CD4-positive, alpha-beta T cell treated with Interferon alpha-2 for 1 hour (primary cell): ENCODE results near the gene NKX2-8.

Source experiments
- DNase-seq, 2 donors: peaks; one replicate each; pipeline ENCODE4 v3.0.0-alpha.2; 2020 to 2022

NKX2-8 gene

GRCh38 chr14:36582011-36582873, at the start of gene NKX2-8:
Gene NKX2-8, minus strand, starts transcription at chr14:36582614. Its CDS starts 225 bp downstream, at chr14:36582389.
- no peak for DNase-seq

- no peak for DNase-seq
Observed at GRCh38 chr14:36627981-36628380, 45.6 kb upstream of the NKX2-8 start.

GRCh38 chr14:36626151-36626550, 43.7 kb upstream of the NKX2-8 start:
- DNase-seq: no peak

DNA sequence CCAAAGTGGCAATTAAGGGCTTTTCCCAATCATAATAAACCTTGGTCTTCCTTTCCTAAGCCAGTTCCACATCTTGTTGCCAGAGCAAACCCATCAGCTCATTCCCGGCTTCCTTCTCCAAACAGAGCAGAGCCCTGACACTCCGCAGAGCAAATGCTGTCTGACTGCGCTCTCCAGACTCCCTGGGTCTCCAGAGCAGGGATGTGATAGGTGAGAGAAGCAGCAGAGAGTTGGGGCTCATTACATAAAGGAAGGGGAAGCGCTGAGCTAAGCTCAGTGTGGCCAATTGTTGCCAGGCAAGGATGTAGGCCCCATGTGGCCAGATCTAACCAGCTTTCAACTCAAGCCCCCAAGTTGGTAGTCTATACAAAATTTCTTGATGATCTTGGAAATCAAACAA, 43.0 kb upstream of the NKX2-8 start:
- no peak for DNase-seq

DNA sequence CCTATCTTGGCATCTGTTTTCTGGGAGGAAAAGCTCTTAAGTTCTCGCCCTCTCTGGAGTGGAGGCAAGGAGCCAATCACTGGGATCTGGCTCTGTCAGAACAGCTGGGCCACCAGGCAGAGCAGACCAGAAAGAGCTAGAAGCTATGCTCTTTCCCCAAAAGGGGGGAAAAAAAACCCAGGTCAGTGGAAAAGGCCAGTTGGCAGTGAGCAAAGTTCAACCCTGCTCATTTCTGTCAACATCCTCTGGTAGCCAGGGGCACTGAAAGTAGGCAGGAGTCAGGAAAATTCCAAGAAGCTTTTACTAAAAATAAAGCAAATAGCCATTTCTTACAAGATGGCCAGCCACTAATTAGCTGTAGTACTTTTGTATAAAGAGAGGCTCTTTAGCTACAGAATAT, 42.6 kb upstream of the NKX2-8 start:
- DNase-seq: no peak

DNA sequence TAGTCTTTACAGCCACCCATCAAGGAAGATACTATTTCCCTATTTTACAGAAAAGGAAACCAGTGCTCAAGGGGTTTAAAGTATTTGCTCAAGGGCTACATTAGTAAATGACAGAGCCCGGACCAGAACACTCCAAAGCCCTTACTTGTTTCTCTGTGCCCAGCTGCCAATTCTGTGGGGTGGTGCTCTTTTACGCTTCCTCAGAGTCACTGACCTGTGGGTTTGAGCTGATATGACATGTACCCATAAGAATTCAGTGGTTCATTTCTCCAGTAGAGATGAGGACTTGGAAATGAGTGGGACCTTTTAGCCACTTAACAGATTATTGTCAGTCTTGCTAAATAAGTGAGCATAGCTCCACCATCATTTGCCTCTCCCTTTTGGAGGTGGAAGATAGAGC, 37.4 kb upstream of the NKX2-8 start:
- DNase-seq: no peak

DNA sequence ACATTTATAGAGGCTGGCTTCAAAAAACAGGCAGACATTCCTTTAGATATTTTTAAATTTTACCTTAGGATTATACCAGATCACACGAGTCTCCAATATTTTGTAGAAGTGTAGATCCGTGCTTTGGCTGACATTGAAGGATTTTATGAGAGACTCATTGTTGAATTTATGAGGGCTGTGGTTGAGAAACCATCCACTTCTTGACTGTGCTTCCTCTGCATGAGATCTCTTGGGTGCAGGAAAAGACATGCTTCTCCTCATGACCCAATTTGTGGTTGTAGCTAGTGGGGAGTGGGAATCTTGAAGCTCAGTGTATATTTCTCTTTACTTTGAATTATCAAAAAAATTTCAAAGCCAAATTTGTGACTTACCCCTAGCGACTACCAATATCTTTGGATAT, 36.7 kb upstream of the NKX2-8 start:
- DNase-seq: no peak

GRCh38 chr14:36618641-36619040, 36.2 kb upstream of the NKX2-8 start:
- DNase-seq: no peak

DNA sequence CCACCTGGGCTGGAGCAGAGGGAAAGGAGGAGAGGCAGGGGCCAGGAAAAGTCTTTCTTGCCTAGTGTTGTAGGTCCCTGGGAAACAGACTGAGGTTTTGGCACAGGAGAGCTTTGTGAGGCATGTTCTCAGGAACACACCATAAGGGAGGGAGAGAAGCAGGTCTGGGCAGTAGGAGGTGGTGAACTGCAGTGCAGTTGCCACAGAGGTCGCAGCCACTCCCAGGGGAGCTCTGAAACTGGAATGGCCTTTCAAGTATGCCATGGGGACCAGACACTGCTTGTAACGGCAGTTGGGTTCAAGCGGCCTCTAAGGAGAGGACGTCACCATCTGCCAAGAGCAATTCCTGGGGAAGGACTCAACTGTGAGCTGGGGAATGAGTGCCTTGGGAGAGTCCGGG, 35.4 kb upstream of the NKX2-8 start:
- DNase-seq: no peak

- no peak for DNase-seq
Observed at GRCh38 chr14:36605506-36605857, 23.1 kb upstream of the NKX2-8 start.

DNA sequence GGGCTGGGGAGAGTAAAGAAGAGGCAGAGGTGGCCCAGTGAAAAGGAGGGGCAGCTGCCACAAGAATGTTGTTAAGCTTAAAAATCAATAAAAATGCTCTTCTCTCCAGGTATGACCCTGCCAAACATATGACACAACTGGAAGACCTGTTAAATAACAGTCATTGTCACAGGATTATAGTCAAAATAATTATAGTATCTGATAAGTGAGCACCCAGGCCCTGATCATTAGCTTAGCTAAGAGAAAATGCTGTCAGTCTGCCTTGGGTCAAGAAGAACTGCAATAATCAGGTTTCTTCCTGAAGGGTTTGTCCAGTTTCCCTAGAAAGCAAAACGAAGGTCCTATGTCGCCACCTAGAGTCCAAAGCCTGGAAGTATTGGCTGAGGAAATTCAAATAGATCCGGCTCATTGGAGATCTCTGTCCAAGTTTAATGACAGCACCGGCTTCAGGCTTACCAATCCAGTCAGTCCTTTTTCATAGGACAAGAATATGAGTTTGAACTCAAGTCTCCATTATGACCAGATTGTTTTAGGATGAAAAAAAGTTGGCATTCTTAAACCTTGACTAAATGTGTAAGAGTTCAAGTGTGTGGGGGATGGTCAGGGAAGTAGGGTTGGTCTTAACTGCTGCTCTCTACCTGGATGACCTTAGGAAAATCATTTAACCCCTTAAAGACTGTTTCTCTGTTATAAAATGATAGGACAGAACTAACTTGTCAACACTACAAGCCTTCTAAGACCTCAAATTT, 22.5 kb upstream of the NKX2-8 start:
- peak in 1 of 2 donors; percentile 45 for DNase-seq

GRCh38 chr14:36600431-36600830, 18.0 kb upstream of the NKX2-8 start:
- no peak for DNase-seq

- no peak for DNase-seq
Observed at GRCh38 chr14:36591482-36591881, 9.1 kb upstream of the NKX2-8 start.

DNA sequence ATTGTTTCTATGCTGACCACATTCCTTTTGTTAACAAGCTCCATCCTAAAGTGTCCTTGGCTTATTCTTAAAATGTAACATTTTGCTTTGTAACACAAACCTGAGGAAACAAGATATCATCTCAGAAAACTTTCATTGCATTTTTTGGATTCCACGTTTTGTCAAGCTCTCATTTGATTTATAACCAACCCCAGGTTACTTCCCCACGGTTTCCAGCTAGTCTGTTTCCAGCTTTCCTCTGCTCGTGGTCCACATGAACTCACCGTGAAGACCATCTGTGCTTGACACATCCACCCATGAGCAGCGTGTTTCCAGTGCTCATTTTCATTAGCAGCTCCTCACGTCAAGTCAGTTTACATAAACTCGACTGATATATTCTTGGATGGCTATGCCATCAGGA, 6.4 kb upstream of the NKX2-8 start:
- DNase-seq: no peak

DNA sequence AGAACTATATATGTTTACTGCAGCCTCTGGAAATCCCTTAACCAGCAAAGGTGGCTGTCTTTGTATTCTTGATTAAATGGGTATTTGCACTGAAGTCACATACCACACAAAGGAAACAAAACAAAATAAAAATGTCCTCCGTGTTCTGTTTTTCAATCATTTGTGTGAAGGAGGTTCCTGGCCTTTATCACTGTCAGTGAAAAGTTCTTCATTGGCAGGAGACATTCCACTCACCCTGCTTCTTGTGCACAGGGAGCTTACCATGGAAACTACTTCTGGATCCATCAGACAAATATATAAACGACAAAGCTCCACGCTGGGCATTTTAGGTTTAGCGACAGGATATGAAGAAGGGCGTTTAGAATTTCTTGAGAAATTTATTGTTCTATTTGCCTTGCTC, 5.7 kb upstream of the NKX2-8 start:
- no peak for DNase-seq

- DNase-seq: no peak
Observed at GRCh38 chr14:36585100-36585499, 2.7 kb upstream of the NKX2-8 start.

DNA sequence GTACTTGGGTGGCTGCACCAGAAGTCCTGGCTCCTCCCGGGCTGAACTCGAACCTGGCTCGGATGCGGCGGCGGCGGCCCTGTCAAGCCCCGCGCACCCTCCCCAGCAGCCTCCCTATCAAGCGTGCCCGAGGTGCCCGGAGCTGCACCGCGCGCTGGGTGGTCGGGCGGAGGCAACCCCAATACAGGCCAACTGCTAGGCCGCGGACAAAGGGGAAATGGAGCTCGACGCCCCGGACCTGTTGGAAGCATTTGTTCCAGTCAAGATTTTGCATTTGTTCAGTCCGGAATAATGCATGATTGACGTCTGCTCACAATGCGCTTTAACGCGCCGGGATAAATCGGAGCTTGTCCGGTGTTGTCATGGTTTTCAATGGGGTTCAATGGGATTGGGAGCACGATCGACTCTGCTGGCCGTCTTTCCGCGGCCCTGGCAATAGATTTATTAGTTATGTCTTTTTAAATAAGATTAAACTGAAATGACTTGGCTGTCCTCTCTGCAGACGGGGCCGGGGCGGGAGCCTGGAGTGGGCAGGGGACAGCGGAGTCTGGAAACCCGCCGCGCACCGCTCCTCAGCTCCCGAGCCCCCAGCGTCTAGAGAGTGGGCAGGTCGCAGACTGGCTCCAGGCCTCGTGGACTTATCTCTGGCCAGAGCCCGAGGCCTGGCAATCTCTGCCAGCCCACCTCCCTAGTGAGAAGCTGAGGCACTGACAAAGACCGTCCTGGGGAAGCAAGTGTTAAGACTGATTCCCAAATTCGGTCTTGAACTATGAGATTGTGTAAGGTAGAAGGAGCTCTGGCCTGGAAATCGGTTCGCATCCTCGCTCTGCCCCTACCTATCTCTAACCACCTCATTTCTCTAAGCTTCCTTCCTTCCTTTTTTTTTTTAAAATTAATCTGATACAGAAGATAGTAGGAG, 1.7 kb upstream of the NKX2-8 start:
- no peak for DNase-seq

GRCh38 chr14:36583242-36583892, 953 bp upstream of the NKX2-8 start:
- no peak for DNase-seq

DNA sequence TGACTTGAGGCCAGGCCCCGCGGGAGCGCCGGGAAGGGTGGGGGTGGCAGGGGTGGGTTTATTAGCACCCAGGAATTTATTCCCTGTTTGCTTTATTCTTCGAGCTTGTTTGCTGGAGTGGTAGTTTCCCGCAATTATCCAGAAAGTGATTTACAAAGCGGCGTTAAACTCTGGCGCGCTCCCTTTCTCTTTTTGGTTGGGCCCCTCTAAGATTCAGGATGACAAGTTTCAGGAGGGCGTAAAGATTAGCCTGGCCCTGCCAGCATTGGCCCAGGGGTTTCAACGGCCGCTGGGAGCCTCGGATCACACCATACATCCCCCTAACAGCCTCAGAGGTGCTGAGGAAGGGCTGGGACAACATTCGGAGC, 444 bp upstream of the NKX2-8 start:
- DNase-seq: no peak

DNA sequence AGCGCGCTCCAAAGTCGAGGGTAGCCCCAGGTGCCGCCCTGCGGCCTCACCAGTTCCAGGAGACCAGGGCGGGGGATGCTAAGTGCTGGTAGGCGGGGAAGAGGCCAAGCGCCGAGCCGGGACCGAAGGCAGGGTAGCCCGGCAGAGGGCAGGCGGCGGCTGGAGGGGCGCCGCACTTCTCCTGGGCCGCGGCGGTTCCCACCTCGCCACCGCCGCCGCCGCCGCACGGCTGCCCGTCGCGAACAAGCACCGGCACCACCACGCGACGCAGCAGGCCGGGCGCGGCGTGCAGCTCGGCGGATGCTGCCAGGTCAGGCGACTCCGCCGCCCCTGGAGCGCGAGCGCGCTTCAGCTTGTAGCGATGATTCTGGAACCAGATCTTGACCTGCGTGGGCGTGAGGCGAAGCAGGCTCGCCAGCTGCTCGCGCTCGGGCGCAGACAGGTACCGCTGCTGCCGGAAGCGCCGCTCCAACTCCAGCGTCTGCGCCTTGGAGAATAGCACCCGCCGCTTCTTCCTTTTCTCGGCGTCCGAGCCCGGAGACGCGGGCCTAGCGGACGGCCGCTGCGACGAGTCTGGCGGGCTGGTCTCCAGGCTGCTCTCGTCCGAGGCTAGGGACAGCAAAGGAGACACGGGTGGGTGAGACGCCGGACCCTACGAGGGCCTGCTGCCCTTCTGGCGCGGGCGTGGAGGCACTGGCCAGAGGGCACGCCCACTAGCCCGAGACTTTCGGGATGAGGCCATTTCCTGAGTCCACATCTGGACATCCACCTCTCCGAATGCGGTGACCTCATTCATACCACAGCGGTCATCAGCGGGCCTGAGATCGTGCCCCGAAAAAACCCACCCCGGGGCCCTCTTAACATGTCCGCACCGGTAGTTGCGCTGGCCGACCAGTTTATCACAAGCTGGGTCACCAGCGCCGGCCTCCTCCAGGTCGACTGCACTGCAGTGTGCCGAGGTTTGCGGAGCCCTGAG, 1.3 kb downstream of the NKX2-8 start:
- DNase-seq: no peak

DNA sequence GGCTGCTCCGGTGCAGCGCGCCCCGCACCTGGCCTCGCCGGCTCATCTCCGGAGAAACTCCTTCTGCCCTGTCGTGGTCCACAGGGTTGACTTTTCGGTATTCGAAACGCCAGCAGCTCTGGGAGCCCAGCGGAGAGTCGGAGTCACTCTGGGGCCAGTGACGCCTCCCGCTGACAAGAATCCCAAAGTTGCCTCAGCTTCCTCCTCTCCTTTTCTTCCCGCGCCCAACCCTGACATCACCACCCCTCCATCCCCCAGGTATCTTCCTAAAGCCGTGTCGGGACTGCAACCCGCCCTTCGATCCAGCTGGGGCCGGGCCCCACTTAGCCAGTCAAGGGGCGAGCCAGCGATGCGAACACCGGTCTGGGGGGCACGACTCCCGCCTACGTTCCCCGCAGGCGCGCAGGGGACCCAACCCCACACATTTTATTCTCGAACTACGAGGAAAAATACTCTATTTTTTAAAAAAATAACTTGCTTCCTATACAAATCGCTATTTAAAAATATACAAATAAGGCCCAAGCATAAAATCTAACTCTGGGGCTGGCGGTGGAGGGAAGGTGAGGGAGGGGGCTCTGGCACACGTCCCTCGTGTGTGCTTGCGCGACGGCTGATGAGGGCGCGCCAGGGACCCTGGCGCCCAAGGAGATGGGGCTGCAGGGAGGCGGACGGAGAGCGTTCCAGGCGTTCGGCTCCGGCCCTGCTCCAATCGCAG, 2.1 kb downstream of the NKX2-8 start:
- DNase-seq: no peak
